Loucy (cell line): ENCODE results near the gene DUSP6.
"Not testable (repeated sequence)": the region's sequence is repeated elsewhere in the genome, so short reads cannot be mapped to it uniquely, and the experiment has no call there.

Source experiments
- H2AFZ ChIP-seq: fragments of 200-600 bp; sonication (generic); 2 replicates; pipeline ENCODE4 v1.6.0; 2016; ENCODE audit warnings: antibody characterized with exemption, mild to moderate bottlenecking, low read length, moderate library complexity
- H3F3A ChIP-seq: fragments of 200-600 bp; 2 replicates; pipeline ENCODE4 v1.6.0; 2016; ENCODE audit warnings: antibody characterized with exemption, low read depth, mild to moderate bottlenecking
- H3K27me3 ChIP-seq: fragments of 200-600 bp; sonication (generic); 2 replicates; pipeline ENCODE4 v1.6.1; 2014; ENCODE audit warnings: low read length, mild to moderate bottlenecking; ENCODE audit not compliant: insufficient read depth, poor library complexity, severe bottlenecking
- H3K36me3 ChIP-seq: fragments of 200-600 bp; sonication (generic); 2 replicates; pipeline ENCODE4 v1.6.1; 2016; ENCODE audit warnings: low read length; ENCODE audit not compliant: insufficient read depth
- H3K4me1 ChIP-seq: fragments of 200-600 bp; sonication (generic); 2 replicates; pipeline ENCODE4 v1.5.1; 2014; ENCODE audit warnings: low read length, mild to moderate bottlenecking; ENCODE audit not compliant: insufficient read depth, poor library complexity, severe bottlenecking
- H3K4me2 ChIP-seq: fragments of 200-600 bp; sonication (generic); 2 replicates; pipeline ENCODE4 v1.6.0; 2014; ENCODE audit warnings: antibody characterized with exemption, low read length, low read depth, mild to moderate bottlenecking; ENCODE audit not compliant: poor library complexity, severe bottlenecking
- H3K4me3 ChIP-seq: fragments of 200-600 bp; sonication (generic); 2 replicates; pipeline ENCODE4 v1.5.1; 2014; ENCODE audit warnings: low read length, mild to moderate bottlenecking, mixed read lengths; ENCODE audit not compliant: poor library complexity, severe bottlenecking
- H3K79me2 ChIP-seq: fragments of 200-600 bp; sonication (generic); 2 replicates; pipeline ENCODE4 v1.6.1; 2014; ENCODE audit warnings: low read length; ENCODE audit not compliant: insufficient read depth
- H3K9ac ChIP-seq: fragments of 200-600 bp; sonication (generic); 2 replicates; pipeline ENCODE4 v1.6.0; 2014; ENCODE audit warnings: mild to moderate bottlenecking, low read depth, low read length, moderate library complexity; ENCODE audit not compliant: poor library complexity, severe bottlenecking
- H3K9me2 ChIP-seq: fragments of 200-600 bp; sonication (generic); replicated peaks from 2 replicates; pipeline ENCODE4 v1.6.1; 2016; ENCODE audit warnings: low read depth, low read length, mixed read lengths
- H3K9me3 ChIP-seq: fragments of 200-600 bp; sonication (generic); 2 replicates; pipeline ENCODE4 v1.6.1; 2014; ENCODE audit warnings: mild to moderate bottlenecking, antibody characterized with exemption, low read length, low read depth; ENCODE audit not compliant: insufficient read depth
- H4K20me1 ChIP-seq: fragments of 200-600 bp; sonication (generic); 2 replicates; pipeline ENCODE4 v1.6.0; 2014; ENCODE audit warnings: antibody characterized with exemption, low read length, mild to moderate bottlenecking; ENCODE audit not compliant: insufficient read depth, poor library complexity, severe bottlenecking
- EZH2phosphoT487 ChIP-seq: fragments of 200-600 bp; IDR thresholded peaks from 2 replicates; pipeline ENCODE4 v1.6.1; 2018; ENCODE audit warnings: antibody characterized with exemption, mild to moderate bottlenecking, moderate library complexity, borderline replicate concordance
- TF ChIP-seq, protein P1 (sequence below): fragments of 200-600 bp; sonication (generic); conservative IDR thresholded peaks from 2 replicates; pipeline ENCODE4 v1.5.1; 2014; ENCODE audit warnings: mild to moderate bottlenecking, antibody characterized with exemption, low read length

DUSP6 gene

DNA sequence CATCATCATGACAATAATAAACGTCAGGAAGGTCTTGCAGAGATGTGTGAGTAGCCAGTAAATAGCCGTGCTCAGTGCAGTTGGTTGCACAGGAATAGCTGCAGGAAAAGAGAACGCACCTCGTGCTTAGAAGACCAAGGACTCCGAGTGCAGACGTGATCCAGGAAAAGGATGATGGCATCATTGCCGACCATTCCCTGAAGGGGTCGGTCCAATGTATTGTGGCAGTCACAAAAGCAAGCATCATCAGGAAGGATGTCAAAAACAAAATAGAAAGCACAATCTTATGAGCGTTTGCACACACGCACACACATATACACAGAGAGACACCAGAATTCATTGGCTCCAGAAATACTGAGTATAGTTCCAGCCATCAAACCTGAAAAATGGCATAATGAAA, 12.8 kb downstream of the DUSP6 start:
- Histone ChIP-seq H4K20me1 (no peaks in the 10 kb centered on the region), H3K27me3 (no peaks in the 10 kb centered on the region), H3K79me2 (no peaks in the 10 kb centered on the region), H3K4me2 (no peak overlapping the region), H3K4me3 (no peak overlapping the region), H3K36me3 (no peaks in the 10 kb centered on the region), H3K9me2 (no peaks in the 10 kb centered on the region), H3K9ac (no peak overlapping the region), H3F3A (no peaks in the 10 kb centered on the region), H2AFZ (no peak overlapping the region), H3K4me1 (peaks cover 17% of the 10 kb centered on the region), H3K9me3 (no peaks in the 10 kb centered on the region)
- no peak for TF ChIP-seq EZH2phosphoT487
- TF ChIP-seq, protein P1, sequence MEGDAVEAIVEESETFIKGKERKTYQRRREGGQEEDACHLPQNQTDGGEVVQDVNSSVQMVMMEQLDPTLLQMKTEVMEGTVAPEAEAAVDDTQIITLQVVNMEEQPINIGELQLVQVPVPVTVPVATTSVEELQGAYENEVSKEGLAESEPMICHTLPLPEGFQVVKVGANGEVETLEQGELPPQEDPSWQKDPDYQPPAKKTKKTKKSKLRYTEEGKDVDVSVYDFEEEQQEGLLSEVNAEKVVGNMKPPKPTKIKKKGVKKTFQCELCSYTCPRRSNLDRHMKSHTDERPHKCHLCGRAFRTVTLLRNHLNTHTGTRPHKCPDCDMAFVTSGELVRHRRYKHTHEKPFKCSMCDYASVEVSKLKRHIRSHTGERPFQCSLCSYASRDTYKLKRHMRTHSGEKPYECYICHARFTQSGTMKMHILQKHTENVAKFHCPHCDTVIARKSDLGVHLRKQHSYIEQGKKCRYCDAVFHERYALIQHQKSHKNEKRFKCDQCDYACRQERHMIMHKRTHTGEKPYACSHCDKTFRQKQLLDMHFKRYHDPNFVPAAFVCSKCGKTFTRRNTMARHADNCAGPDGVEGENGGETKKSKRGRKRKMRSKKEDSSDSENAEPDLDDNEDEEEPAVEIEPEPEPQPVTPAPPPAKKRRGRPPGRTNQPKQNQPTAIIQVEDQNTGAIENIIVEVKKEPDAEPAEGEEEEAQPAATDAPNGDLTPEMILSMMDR = no peak

DNA sequence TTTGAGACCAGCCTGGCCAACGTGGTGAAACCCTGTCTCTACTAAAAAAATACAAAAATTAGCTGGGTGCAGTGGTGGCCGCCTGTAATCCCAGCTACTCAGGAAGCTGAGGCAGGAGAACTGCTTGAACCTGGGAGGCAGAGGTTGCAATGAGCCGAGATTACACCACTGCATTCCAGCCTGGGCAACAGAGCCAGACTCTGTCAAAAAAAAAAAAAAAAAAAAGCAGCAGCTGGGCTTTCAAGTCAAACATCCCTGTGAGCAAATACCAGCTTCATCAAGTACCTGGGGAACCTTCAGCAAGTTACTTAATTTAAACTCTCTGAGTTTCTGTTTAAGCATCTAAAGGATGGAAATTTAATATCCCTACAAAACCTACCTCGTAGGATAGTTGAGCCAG, 15.2 kb downstream of the DUSP6 start:
- H3K9ac ChIP-seq, H3K4me3 ChIP-seq: not testable (repeated sequence)

DNA sequence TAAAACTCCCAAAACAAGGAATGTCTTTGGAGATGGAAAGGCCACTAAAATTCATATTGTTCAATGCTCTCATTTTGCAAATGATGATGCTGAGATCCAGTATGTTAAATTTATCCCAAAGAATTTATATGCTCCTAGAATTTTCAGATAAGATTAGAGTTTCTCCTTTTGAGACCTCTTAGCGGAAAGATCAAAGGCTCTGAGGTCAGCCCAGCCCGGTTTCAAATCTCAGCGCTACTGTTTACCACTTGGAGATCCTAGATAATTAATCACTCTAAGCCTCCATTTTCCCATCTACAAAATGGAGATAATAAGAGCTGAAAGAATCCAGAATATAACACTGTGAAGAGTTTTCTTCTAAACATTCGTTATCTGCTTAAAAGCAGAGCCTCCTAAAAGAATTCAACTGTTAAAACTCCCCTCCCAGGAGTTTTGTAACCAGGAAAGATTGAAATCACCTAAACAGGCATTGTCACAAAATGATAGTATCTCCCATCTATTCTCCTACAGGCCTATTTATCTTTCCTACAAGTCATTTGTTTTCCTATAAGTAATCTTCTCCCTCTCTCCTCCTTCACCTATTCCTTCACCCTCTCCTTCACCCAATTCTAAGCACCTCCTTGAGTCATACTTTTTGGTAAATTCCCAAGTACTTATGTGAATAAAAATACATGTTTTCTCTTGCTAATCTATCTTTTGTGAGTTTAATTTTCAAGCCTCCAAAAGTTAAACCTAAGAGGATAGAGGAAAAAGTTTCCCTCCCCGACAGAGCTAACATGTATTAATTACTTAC, 16.7 kb downstream of the DUSP6 start:
- peaks cover 11% of the 10 kb centered on the region for H3K4me1 ChIP-seq
- no peaks in the 10 kb centered on the region for H3K27me3 ChIP-seq
- H3K9me3 ChIP-seq = no peaks in the 10 kb centered on the region
- no peak overlapping the region for H3K9ac ChIP-seq
- no peak overlapping the region for H3K4me3 ChIP-seq
- no peak overlapping the region for H3K4me2 ChIP-seq
- no peaks in the 10 kb centered on the region for H3K36me3 ChIP-seq
- no peak overlapping the region for H2AFZ ChIP-seq
- no peaks in the 10 kb centered on the region for H3K9me2 ChIP-seq
- TF ChIP-seq, protein P1 = no peak
- TF ChIP-seq EZH2phosphoT487 = no peak
- H3F3A ChIP-seq = no peaks in the 10 kb centered on the region
- no peaks in the 10 kb centered on the region for H4K20me1 ChIP-seq
- no peaks in the 10 kb centered on the region for H3K79me2 ChIP-seq

More for the DNA sequence above, 15.2 kb downstream of the DUSP6 start:
- not testable (repeated sequence) for H3K9me2 ChIP-seq, H3F3A ChIP-seq, H3K9me3 ChIP-seq, H4K20me1 ChIP-seq, H3K27me3 ChIP-seq, H3K79me2 ChIP-seq, H3K36me3 ChIP-seq, H2AFZ ChIP-seq, H3K4me2 ChIP-seq
- H3K4me1 ChIP-seq = peaks cover 21% of the 10 kb centered on the region
